Measurements from ENCODE around the gene SPRY1. TPM values are rescaled to one million over a fixed set of nuclear protein-coding genes. Genes with fewer than 3 reads are reported as not detected.

SPRY1 gene
- total RNA-seq, 2 experiments from 2014 or later = 137 to 144 TPM

GRCh38 chr4:123433573-123433972, 37.0 kb downstream of the SPRY1 start:
- POLR2A ChIA-PET = interaction anchor here (2.2 kb wide), 1 partner anchor 34 kb away, joined by 6 read pairs; no protein-coding TSS in a partner anchor
- no peak overlapping the region for H3K27ac Mint-ChIP-seq
- ATAC-seq = no peak
- peaks cover 17% of the 10 kb centered on the region for H3K4me1 Mint-ChIP-seq (ENCODE audit: low read depth)
- no peaks in the 10 kb centered on the region for H3K27me3 Mint-ChIP-seq
- CTCF ChIA-PET = interaction anchor here (1.0 kb wide), 1 partner anchor 34 kb away, joined by 3 read pairs; no protein-coding TSS in a partner anchor
- intact Hi-C loops (cut with micrococcal nuclease) = no loop called here
- no peak for DNase-seq
- no peak overlapping the region for H3K4me3 Mint-ChIP-seq
- H3K9me3 Mint-ChIP-seq = peaks cover 10% of the 10 kb centered on the region
- H3K36me3 Mint-ChIP-seq (ENCODE audit: low read depth) = peaks cover 9% of the 10 kb centered on the region
- no peak for TF ChIP-seq CTCF (IDR thresholded peaks at IDR 0.05)

GRCh38 chr4:123433976-123434375, 37.4 kb downstream of the SPRY1 start:
- POLR2A ChIA-PET = interaction anchor here (2.2 kb wide), 1 partner anchor 34 kb away, joined by 6 read pairs; no protein-coding TSS in a partner anchor
- intact Hi-C loops (cut with micrococcal nuclease) = no loop called here
- peaks cover 9% of the 10 kb centered on the region for H3K36me3 Mint-ChIP-seq (ENCODE audit: low read depth)

GRCh38 chr4:123435246-123436113, 38.9 kb downstream of the SPRY1 start:
- DNase-seq = no peak
- ATAC-seq = no peak
- no peaks in the 10 kb centered on the region for H3K27me3 Mint-ChIP-seq
- no peak for TF ChIP-seq CTCF (IDR thresholded peaks at IDR 0.05)
- peaks cover 2% of the 10 kb centered on the region for H3K4me1 Mint-ChIP-seq (ENCODE audit: low read depth)
- H3K9me3 Mint-ChIP-seq = peaks cover 6% of the 10 kb centered on the region
- intact Hi-C loops (cut with micrococcal nuclease) = no loop called here
- CTCF ChIA-PET = interaction anchor here (0.7 kb wide), 1 partner anchor 11 kb away, joined by 4 read pairs; no protein-coding TSS in a partner anchor
- no peak overlapping the region for H3K4me3 Mint-ChIP-seq
- H3K27ac Mint-ChIP-seq = no peak overlapping the region
- POLR2A ChIA-PET = interaction anchor here (0.6 to 2.2 kb wide), 4 partner anchors 10 to 167 kb away, joined by 3 to 6 read pairs (median 3); no protein-coding TSS in a partner anchor
- H3K36me3 Mint-ChIP-seq (ENCODE audit: low read depth) = no peaks in the 10 kb centered on the region

More at GRCh38 chr4:123433976-123434375, 37.4 kb downstream of the SPRY1 start:
- peaks cover 17% of the 10 kb centered on the region for H3K4me1 Mint-ChIP-seq (ENCODE audit: low read depth)
- CTCF ChIA-PET = interaction anchor here (1.0 kb wide), 1 partner anchor 35 kb away, joined by 3 read pairs; no protein-coding TSS in a partner anchor
- peaks cover 10% of the 10 kb centered on the region for H3K9me3 Mint-ChIP-seq
- no peak for ATAC-seq
- TF ChIP-seq CTCF (IDR thresholded peaks at IDR 0.05) = no peak
- no peak overlapping the region for H3K4me3 Mint-ChIP-seq
- H3K27me3 Mint-ChIP-seq = no peaks in the 10 kb centered on the region
- H3K27ac Mint-ChIP-seq = no peak overlapping the region
- DNase-seq = no peak

GRCh38 chr4:123438031-123438430, 41.4 kb downstream of the SPRY1 start:
- no peak for TF ChIP-seq CTCF (IDR thresholded peaks at IDR 0.05)
- H3K4me1 Mint-ChIP-seq (ENCODE audit: low read depth) = peaks cover 7% of the 10 kb centered on the region
- intact Hi-C loops (cut with micrococcal nuclease) = no loop called here
- H3K27me3 Mint-ChIP-seq = no peaks in the 10 kb centered on the region
- ChIA-PET CTCF (no interaction called here), POLR2A (interaction anchor here (1.0 kb wide), 1 partner anchor 39 kb away, joined by 4 read pairs; no protein-coding TSS in a partner anchor)
- peaks cover 6% of the 10 kb centered on the region for H3K9me3 Mint-ChIP-seq
- H3K27ac Mint-ChIP-seq = no peak overlapping the region
- H3K36me3 Mint-ChIP-seq (ENCODE audit: low read depth) = no peaks in the 10 kb centered on the region
- no peak for ATAC-seq
- no peak overlapping the region for H3K4me3 Mint-ChIP-seq
- DNase-seq = no peak
